ENCODE data around the gene ZC2HC1C.
A peak's percentile ranks its signal among the peaks of the same experiment; 100 is the strongest.

ZC2HC1C gene

GRCh38 chr14:75095690-75096089, 26.2 kb downstream of the ZC2HC1C start:
- no peak for DNase-seq

- DNase-seq = no peak
Measured at GRCh38 chr14:75096959-75097358, 27.5 kb downstream of the ZC2HC1C start.

GRCh38 chr14:75098212-75098611, 28.8 kb downstream of the ZC2HC1C start:
- DNase-seq = no peak

DNA sequence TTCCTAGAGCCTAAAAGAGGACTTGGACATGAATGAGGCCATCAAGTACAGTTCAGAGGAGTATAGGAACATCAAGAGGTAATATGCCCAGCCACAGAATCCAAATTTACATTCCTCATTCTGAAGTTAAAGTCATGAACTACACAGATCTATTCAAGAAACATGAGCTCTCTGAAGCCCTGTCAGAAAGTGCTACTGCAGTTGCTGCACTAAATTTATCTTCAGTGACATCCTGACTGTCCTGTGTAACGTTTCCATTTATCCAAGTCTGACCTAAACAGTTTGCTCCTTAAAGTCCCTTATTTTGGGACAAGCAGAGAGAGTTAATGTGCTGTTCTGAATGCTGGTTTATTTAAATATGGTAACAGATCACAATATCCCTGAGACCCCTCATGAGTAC, 29.2 kb downstream of the ZC2HC1C start:
- DNase-seq = no peak

GRCh38 chr14:75101491-75101890, 32.0 kb downstream of the ZC2HC1C start:
- DNase-seq = no peak

DNA sequence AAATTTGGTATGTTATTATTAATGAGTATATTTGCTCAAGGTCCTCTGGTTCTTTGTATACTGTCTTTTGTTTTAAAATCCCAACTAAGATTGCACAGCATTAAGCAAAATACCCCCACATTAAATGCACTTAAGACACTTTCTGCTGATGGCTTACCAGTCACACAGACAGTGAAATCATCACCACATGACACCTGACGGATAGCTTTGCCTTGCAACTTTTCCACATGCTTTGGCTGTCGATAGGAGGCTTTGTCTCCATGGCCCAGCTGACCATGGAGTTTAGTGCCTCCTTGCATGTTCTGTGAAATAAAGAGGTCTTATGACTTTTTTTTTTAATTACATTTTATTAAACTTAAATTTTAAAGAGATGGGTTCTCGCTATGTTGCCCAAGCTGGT, 37.7 kb downstream of the ZC2HC1C start:
- DNase-seq = peak; percentile 37 to 59 (median 47)

DNA sequence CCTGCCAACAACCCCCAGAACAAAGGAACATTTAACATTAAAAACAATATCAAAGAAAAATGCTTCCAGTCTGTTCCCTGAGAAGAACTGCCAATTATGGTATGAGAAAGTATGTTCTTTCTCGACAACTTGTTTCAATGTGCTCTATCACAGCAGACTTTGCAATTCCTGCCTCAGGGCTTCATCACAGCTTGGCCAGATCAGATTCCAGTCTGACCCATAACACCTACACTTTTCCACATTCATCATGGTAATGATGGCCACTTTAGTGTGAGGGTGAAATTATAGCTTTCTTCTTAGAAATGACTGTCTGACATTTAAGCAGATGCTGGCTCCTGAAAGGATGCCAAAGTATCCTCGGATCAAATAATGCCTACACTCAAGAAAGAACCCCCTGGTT, 40.4 kb downstream of the ZC2HC1C start:
- DNase-seq = no peak

- DNase-seq = no peak
Measured at GRCh38 chr14:75113932-75114539, 44.6 kb downstream of the ZC2HC1C start.

DNA sequence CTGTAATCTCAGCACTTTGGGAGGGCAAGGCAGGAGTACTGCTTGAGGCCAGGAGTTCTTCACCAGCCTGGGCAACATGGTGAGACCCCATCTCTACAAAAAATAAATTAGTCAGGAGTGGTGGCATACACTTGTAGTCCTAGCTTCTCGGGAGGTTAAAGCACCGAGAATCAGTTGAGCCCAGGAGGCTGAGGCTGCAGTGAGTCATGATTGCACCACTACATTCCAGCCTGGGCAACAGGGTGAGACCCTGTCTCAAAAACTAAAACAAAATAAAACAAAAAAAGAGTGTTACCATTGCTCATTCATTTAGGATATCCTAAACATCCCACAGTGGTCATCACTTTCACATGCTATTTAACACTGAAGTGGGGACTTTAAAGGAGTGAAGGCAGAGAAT, 49.6 kb downstream of the ZC2HC1C start:
- no peak for DNase-seq

GRCh38 chr14:75120541-75121291, 51.3 kb downstream of the ZC2HC1C start:
- DNase-seq = peak; percentile 13 to 80 (median 46)

- DNase-seq = no peak
Measured at GRCh38 chr14:75121552-75121951, 52.1 kb downstream of the ZC2HC1C start.

DNA sequence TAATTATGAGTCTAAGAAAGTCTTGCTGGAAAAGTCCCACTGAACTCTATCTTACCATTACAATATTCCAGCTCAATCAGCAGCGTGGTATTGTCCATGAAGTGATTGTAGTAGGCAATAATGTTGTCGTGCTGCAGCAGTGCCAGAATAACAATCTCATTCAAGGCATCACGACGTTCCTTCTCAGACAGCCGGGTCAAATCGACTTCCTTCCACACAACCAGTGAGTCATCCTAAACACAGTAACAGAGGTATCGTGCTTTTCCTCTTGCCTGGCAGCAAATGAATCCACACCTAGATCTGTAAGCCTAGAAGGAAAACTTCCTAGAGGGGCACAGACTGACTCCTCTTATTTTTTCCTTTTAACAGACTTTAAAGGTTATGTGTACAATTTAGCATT, 54.5 kb downstream of the ZC2HC1C start:
- DNase-seq = peak; percentile 63 to 84 (median 72)

GRCh38 chr14:75125617-75126016, 56.2 kb downstream of the ZC2HC1C start:
- peak in 2 of 4 experiments; percentile 14 to 56 for DNase-seq

- peak; percentile 15 to 56 (median 42) for DNase-seq
Measured at GRCh38 chr14:75126121-75126544, 56.7 kb downstream of the ZC2HC1C start.

GRCh38 chr14:75126679-75127473, 57.4 kb downstream of the ZC2HC1C start, which contains the start of gene NEK9:
NEK9 (minus strand) TSS chr14:75127048; CDS start chr14:75126921, 127 bp downstream.
- peak; percentile 88 to 93 (median 90) for DNase-seq

DNA sequence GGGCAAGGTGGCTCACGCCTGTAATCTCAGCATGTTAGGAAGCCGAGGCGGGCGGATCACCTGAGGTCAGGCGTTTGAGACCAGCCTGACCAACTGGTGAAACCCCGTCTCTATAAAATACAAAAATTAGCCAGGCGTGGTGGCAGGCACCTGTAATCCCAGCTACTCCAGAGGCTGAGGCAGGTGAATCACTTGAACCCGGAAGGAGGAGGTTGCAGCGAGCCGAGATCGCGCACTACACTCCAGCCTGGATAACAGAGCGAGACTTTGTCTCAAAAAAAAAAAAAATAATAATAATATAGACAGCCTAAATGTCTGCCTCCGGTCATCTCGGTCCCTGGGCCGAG, 58.0 kb downstream of the ZC2HC1C start:
- DNase-seq = peak in 1 of 4 experiments; percentile 10

GRCh38 chr14:75127903-75128595, 58.6 kb downstream of the ZC2HC1C start:
- peak in 1 of 4 experiments; percentile 23 for DNase-seq

DNA sequence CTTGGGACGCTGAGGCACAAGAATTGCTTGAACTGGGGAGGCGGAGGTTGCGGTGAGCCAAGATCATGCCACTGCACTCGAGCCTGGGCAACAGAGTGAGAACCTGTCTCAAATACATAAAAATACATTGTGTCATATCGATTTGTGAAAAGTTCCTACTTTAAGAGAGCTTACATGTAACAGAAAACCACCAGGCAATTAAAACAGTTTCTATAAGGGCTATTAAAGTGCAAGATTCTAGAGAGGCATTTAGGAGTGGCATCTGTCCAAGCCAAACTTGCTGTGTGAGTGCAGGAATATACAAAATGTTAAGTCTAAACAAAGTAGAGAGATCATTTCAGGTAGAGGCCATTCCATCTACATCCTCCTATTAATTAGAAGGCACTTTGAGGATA, 59.2 kb downstream of the ZC2HC1C start:
- no peak for DNase-seq
